Loucy (cell line): ENCODE measurements around the gene PLIN5.

Source experiments
- H2AFZ ChIP-seq: fragments of 200-600 bp; sonication (generic); 2 replicates; pipeline ENCODE4 v1.6.0; 2016; ENCODE audit warnings: antibody characterized with exemption, mild to moderate bottlenecking, low read length, moderate library complexity
- H3F3A ChIP-seq: fragments of 200-600 bp; 2 replicates; pipeline ENCODE4 v1.6.0; 2016; ENCODE audit warnings: antibody characterized with exemption, low read depth, mild to moderate bottlenecking
- H3K27me3 ChIP-seq: fragments of 200-600 bp; sonication (generic); 2 replicates; pipeline ENCODE4 v1.6.1; 2014; ENCODE audit warnings: low read length, mild to moderate bottlenecking; ENCODE audit not compliant: insufficient read depth, poor library complexity, severe bottlenecking
- H3K36me3 ChIP-seq: fragments of 200-600 bp; sonication (generic); 2 replicates; pipeline ENCODE4 v1.6.1; 2016; ENCODE audit warnings: low read length; ENCODE audit not compliant: insufficient read depth
- H3K4me1 ChIP-seq: fragments of 200-600 bp; sonication (generic); 2 replicates; pipeline ENCODE4 v1.5.1; 2014; ENCODE audit warnings: low read length, mild to moderate bottlenecking; ENCODE audit not compliant: insufficient read depth, poor library complexity, severe bottlenecking
- H3K4me2 ChIP-seq: fragments of 200-600 bp; sonication (generic); 2 replicates; pipeline ENCODE4 v1.6.0; 2014; ENCODE audit warnings: antibody characterized with exemption, low read length, low read depth, mild to moderate bottlenecking; ENCODE audit not compliant: poor library complexity, severe bottlenecking
- H3K4me3 ChIP-seq: fragments of 200-600 bp; sonication (generic); 2 replicates; pipeline ENCODE4 v1.5.1; 2014; ENCODE audit warnings: low read length, mild to moderate bottlenecking, mixed read lengths; ENCODE audit not compliant: poor library complexity, severe bottlenecking
- H3K79me2 ChIP-seq: fragments of 200-600 bp; sonication (generic); 2 replicates; pipeline ENCODE4 v1.6.1; 2014; ENCODE audit warnings: low read length; ENCODE audit not compliant: insufficient read depth
- H3K9ac ChIP-seq: fragments of 200-600 bp; sonication (generic); 2 replicates; pipeline ENCODE4 v1.6.0; 2014; ENCODE audit warnings: mild to moderate bottlenecking, low read depth, low read length, moderate library complexity; ENCODE audit not compliant: poor library complexity, severe bottlenecking
- H3K9me2 ChIP-seq: fragments of 200-600 bp; sonication (generic); replicated peaks from 2 replicates; pipeline ENCODE4 v1.6.1; 2016; ENCODE audit warnings: low read depth, low read length, mixed read lengths
- H3K9me3 ChIP-seq: fragments of 200-600 bp; sonication (generic); 2 replicates; pipeline ENCODE4 v1.6.1; 2014; ENCODE audit warnings: mild to moderate bottlenecking, antibody characterized with exemption, low read length, low read depth; ENCODE audit not compliant: insufficient read depth
- H4K20me1 ChIP-seq: fragments of 200-600 bp; sonication (generic); 2 replicates; pipeline ENCODE4 v1.6.0; 2014; ENCODE audit warnings: antibody characterized with exemption, low read length, mild to moderate bottlenecking; ENCODE audit not compliant: insufficient read depth, poor library complexity, severe bottlenecking
- CTCF ChIP-seq: fragments of 200-600 bp; sonication (generic); conservative IDR thresholded peaks from 2 replicates; pipeline ENCODE4 v1.5.1; 2014; ENCODE audit warnings: mild to moderate bottlenecking, antibody characterized with exemption, low read length
- EZH2phosphoT487 ChIP-seq: fragments of 200-600 bp; IDR thresholded peaks from 2 replicates; pipeline ENCODE4 v1.6.1; 2018; ENCODE audit warnings: antibody characterized with exemption, mild to moderate bottlenecking, moderate library complexity, borderline replicate concordance

The PLIN5 gene

GRCh38 chr19:4495471-4495870, 39.6 kb downstream of the PLIN5 start:
- peaks cover 55% of the 10 kb centered on the region; the same call in 1 of the 2 replicates for H3K36me3 ChIP-seq
- no peak overlapping the region for H3K9ac ChIP-seq
- no peaks in the 10 kb centered on the region for H3F3A ChIP-seq
- no peaks in the 10 kb centered on the region for H3K27me3 ChIP-seq
- no peaks in the 10 kb centered on the region for H3K4me1 ChIP-seq
- TF ChIP-seq CTCF (no peak), EZH2phosphoT487 (no peak)
- H3K4me3 ChIP-seq = no peak overlapping the region
- no peaks in the 10 kb centered on the region for H3K9me2 ChIP-seq
- no peak overlapping the region for H2AFZ ChIP-seq
- no peaks in the 10 kb centered on the region for H3K9me3 ChIP-seq
- H4K20me1 ChIP-seq = no peaks in the 10 kb centered on the region
- no peaks in the 10 kb centered on the region for H3K79me2 ChIP-seq
- H3K4me2 ChIP-seq = no peak overlapping the region

- Histone ChIP-seq H3K79me2 (no peaks in the 10 kb centered on the region), H4K20me1 (no peaks in the 10 kb centered on the region), H3K9me3 (no peaks in the 10 kb centered on the region), H3K4me1 (no peaks in the 10 kb centered on the region), H3K4me2 (no peak overlapping the region), H3K9ac (no peak overlapping the region), H2AFZ (no peak overlapping the region), H3F3A (no peaks in the 10 kb centered on the region), H3K4me3 (no peak overlapping the region), H3K27me3 (no peaks in the 10 kb centered on the region), H3K9me2 (no peaks in the 10 kb centered on the region), H3K36me3 (peaks cover 57% of the 10 kb centered on the region; the same call in 1 of the 2 replicates)
- TF ChIP-seq EZH2phosphoT487 (no peak), CTCF (no peak)
Observed at GRCh38 chr19:4494691-4495064, 40.3 kb downstream of the PLIN5 start.

GRCh38 chr19:4493929-4494690, 40.9 kb downstream of the PLIN5 start:
- Histone ChIP-seq H3K79me2 (no peaks in the 10 kb centered on the region), H3K36me3 (peaks cover 61% of the 10 kb centered on the region; the same call in 1 of the 2 replicates), H4K20me1 (no peaks in the 10 kb centered on the region)

More at GRCh38 chr19:4493929-4494690, 40.9 kb downstream of the PLIN5 start:
- H3K9me3 ChIP-seq = no peaks in the 10 kb centered on the region
- TF ChIP-seq EZH2phosphoT487 (no peak), CTCF (no peak)
- H2AFZ ChIP-seq = no peak overlapping the region
- H3K27me3 ChIP-seq = no peaks in the 10 kb centered on the region
- H3K4me3 ChIP-seq = no peak overlapping the region
- H3K4me2 ChIP-seq = no peak overlapping the region
- no peaks in the 10 kb centered on the region for H3K9me2 ChIP-seq
- no peaks in the 10 kb centered on the region for H3F3A ChIP-seq
- H3K9ac ChIP-seq = no peak overlapping the region
- no peaks in the 10 kb centered on the region for H3K4me1 ChIP-seq
